Retina (tissue), 1 donor: ENCODE data around the gene PTGER1.
A peak's percentile ranks its signal among the peaks of the same experiment; 100 is the strongest.
"Not testable (repeated sequence)": the region's sequence is repeated elsewhere in the genome, so short reads cannot be mapped to it uniquely, and the experiment has no call there.

Experiments
- DNase-seq: peaks from one replicate; pipeline ENCODE4 v3.0.0-alpha.2; 2016

The PTGER1 gene

GRCh38 chr19:14475251-14476073 lies at the start of gene PTGER1:
TSS of gene PTGER1 (minus strand) at chr19:14475354. CDS start at chr19:14474320, 1,034 bp downstream.
- peak; percentile 58 for DNase-seq

GRCh38 chr19:14520543-14520942 lies 45.4 kb upstream of the PTGER1 start:
- no peak for DNase-seq

- DNase-seq: no peak
These were observed 44.8 kb upstream of the PTGER1 start for GRCh38 chr19:14519860-14520407.

GRCh38 chr19:14519245-14519859 lies 44.2 kb upstream of the PTGER1 start:
- DNase-seq: no peak

- DNase-seq: peak; percentile 94
These were observed 42.8 kb upstream of the PTGER1 start, which contains the start of gene DNAJB1 for GRCh38 chr19:14517840-14518505. TSS of gene DNAJB1 (minus strand) at chr19:14518397. CDS start at chr19:14518349, 48 bp downstream.

GRCh38 chr19:14517446-14517839 lies 42.3 kb upstream of the PTGER1 start:
- DNase-seq: peak; percentile 23

- DNase-seq: no peak
These were observed 41.7 kb upstream of the PTGER1 start for GRCh38 chr19:14516746-14517438.

- no peak for DNase-seq
These were observed 40.9 kb upstream of the PTGER1 start for GRCh38 chr19:14516048-14516534.

GRCh38 chr19:14515501-14516047 lies 40.4 kb upstream of the PTGER1 start:
- DNase-seq: no peak

- no peak for DNase-seq
These were observed 39.2 kb upstream of the PTGER1 start for GRCh38 chr19:14514215-14514863.

- DNase-seq: no peak
These were observed 37.3 kb upstream of the PTGER1 start for GRCh38 chr19:14512406-14512961.

GRCh38 chr19:14511229-14511593 lies 36.1 kb upstream of the PTGER1 start:
- no peak for DNase-seq

GRCh38 chr19:14510311-14511228 lies 35.4 kb upstream of the PTGER1 start:
- no peak for DNase-seq

- no peak for DNase-seq
These were observed 32.8 kb upstream of the PTGER1 start for GRCh38 chr19:14507704-14508542.

GRCh38 chr19:14505488-14506239 lies 30.5 kb upstream of the PTGER1 start:
- DNase-seq: peak; percentile 36

GRCh38 chr19:14504575-14504974 lies 29.4 kb upstream of the PTGER1 start:
- not testable (repeated sequence) for DNase-seq

- DNase-seq: no peak
These were observed 28.1 kb upstream of the PTGER1 start for GRCh38 chr19:14503285-14503684.

- no peak for DNase-seq
These were observed 27.4 kb upstream of the PTGER1 start for GRCh38 chr19:14502334-14503092.
